Measurements from ENCODE around the gene PRR9. TPM values are rescaled to one million over a fixed set of nuclear protein-coding genes. Genes with fewer than 3 reads are reported as not detected.

PRR9 gene
- total RNA-seq, 1 experiment from 2014 or later: not detected

DNA sequence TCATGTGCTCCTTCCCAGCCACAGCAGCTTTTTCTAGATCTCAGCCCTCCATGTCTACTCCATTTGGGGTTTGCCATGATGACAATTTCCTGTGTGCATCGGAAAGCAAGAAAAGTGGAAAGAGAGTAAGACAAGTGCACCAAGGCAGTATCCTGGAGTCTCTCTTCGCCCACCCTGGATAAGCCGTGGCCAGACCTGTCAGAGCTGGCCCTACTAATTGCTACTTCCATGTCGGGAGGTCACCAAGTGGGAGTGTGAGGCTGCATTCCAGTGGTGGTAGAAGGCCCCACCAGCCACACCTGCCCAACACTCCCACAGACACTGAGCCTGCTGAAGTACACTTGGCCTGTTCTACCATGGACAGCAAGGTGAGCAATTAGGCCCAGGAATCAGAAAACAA lies 28.1 kb downstream of the PRR9 start:
- H3F3A ChIP-seq (ENCODE audit: insufficient read depth, low read depth): no peaks in the 10 kb centered on the region
- no peaks in the 10 kb centered on the region for H3K4me1 ChIP-seq (replicated peaks; ENCODE audit: insufficient read depth)
- H2AFZ ChIP-seq: no peak overlapping the region
- CTCF ChIA-PET: no interaction called here
- no peaks in the 10 kb centered on the region for H3K36me3 ChIP-seq (ENCODE audit: low read depth)
- no peak for TF ChIP-seq EZH2 (IDR thresholded peaks at IDR 0.05; ENCODE audit: low read depth)
- TF ChIP-seq, protein P1, sequence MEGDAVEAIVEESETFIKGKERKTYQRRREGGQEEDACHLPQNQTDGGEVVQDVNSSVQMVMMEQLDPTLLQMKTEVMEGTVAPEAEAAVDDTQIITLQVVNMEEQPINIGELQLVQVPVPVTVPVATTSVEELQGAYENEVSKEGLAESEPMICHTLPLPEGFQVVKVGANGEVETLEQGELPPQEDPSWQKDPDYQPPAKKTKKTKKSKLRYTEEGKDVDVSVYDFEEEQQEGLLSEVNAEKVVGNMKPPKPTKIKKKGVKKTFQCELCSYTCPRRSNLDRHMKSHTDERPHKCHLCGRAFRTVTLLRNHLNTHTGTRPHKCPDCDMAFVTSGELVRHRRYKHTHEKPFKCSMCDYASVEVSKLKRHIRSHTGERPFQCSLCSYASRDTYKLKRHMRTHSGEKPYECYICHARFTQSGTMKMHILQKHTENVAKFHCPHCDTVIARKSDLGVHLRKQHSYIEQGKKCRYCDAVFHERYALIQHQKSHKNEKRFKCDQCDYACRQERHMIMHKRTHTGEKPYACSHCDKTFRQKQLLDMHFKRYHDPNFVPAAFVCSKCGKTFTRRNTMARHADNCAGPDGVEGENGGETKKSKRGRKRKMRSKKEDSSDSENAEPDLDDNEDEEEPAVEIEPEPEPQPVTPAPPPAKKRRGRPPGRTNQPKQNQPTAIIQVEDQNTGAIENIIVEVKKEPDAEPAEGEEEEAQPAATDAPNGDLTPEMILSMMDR (conservative IDR thresholded peaks at IDR 0.05): no peak
- no peak for DNase-seq
- H3K9me2 ChIP-seq (ENCODE audit: insufficient read depth): no peaks in the 10 kb centered on the region
- no peaks in the 10 kb centered on the region for H3K79me2 ChIP-seq (ENCODE audit: low read depth)
- no TSS peak for BruUV-seq (replicated peaks)
- no peaks in the 10 kb centered on the region for H4K20me1 ChIP-seq (ENCODE audit: insufficient read depth)
- H3K27me3 ChIP-seq (ENCODE audit: insufficient read depth, low read depth): peaks cover 27% of the 10 kb centered on the region
- intact Hi-C loops (cut with micrococcal nuclease; ENCODE audit: unreplicated experiment): no loop called here
- POLR2A ChIA-PET (ENCODE audit: unreplicated experiment): no interaction called here
- no peak overlapping the region for H3K4me2 ChIP-seq
- H3K9me3 ChIP-seq (ENCODE audit: insufficient read depth, low read depth): no peaks in the 10 kb centered on the region
- no peak overlapping the region for H3K4me3 ChIP-seq
- no peak overlapping the region for H3K27ac ChIP-seq

DNA sequence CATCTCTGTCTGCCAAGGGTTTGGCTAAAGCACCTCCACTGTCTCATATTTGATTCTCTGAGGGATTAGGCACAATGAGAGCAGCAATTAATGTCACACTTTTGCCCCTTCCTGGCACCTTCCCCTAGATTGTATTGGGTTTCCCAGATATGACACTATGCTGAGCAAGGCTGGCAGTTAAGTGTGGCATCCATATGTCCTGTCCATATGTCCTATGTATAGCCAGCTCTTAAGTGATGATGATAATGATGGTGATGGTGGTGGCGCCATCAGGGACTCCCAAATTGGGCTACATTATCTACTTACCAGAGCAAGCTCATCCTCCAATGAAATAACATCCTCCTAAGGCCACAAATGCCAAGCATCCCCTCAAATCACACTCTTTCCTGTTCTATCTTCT lies 28.6 kb downstream of the PRR9 start:
- POLR2A ChIA-PET (ENCODE audit: unreplicated experiment): interaction anchor here (0.8 kb wide), 1 partner anchor 585 kb away, joined by 8 read pairs; no protein-coding TSS in a partner anchor
- intact Hi-C loops (cut with micrococcal nuclease; ENCODE audit: unreplicated experiment): no loop called here
- H4K20me1 ChIP-seq (ENCODE audit: insufficient read depth): no peaks in the 10 kb centered on the region
- no TSS peak for BruUV-seq (replicated peaks)
- no peak overlapping the region for H3K27ac ChIP-seq
- no peaks in the 10 kb centered on the region for H3K79me2 ChIP-seq (ENCODE audit: low read depth)
- no peak overlapping the region for H2AFZ ChIP-seq
- H3K4me1 ChIP-seq (replicated peaks; ENCODE audit: insufficient read depth): no peaks in the 10 kb centered on the region
- TF ChIP-seq EZH2 (IDR thresholded peaks at IDR 0.05; ENCODE audit: low read depth): no peak
- no peaks in the 10 kb centered on the region for H3K36me3 ChIP-seq (ENCODE audit: low read depth)
- H3K4me2 ChIP-seq: no peak overlapping the region
- H3K27me3 ChIP-seq (ENCODE audit: insufficient read depth, low read depth): peaks cover 27% of the 10 kb centered on the region
- no peaks in the 10 kb centered on the region for H3K9me2 ChIP-seq (ENCODE audit: insufficient read depth)
- CTCF ChIA-PET: no interaction called here
- DNase-seq: no peak
- no peaks in the 10 kb centered on the region for H3F3A ChIP-seq (ENCODE audit: insufficient read depth, low read depth)
- H3K9me3 ChIP-seq (ENCODE audit: insufficient read depth, low read depth): no peaks in the 10 kb centered on the region
- no peak overlapping the region for H3K4me3 ChIP-seq

DNA sequence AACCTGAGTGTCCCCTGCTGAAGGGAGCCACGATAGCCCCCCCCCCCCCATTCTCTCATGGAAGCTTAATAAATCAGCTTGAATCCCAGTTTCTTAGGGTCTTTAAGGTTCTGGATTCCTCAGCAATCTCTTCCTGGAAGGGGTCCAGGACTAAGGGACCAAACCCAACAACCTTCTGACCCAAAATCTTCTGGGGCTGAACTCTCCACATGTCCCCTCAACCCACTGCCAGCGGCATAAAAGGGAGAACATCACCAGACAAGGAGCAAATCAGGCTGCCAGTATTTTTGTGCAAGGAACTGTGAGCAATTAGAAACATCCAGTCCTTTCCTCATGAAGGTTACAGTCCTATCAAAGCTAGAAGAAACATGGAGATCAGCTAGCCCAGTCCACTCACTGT lies 29.4 kb downstream of the PRR9 start:
- Histone ChIP-seq H3K9me2 (ENCODE audit: insufficient read depth) (no peaks in the 10 kb centered on the region), H4K20me1 (ENCODE audit: insufficient read depth) (no peaks in the 10 kb centered on the region), H3K36me3 (ENCODE audit: low read depth) (no peaks in the 10 kb centered on the region), H2AFZ (no peak overlapping the region), H3K27me3 (ENCODE audit: insufficient read depth, low read depth) (peaks cover 27% of the 10 kb centered on the region), H3K4me3 (no peak overlapping the region), H3F3A (ENCODE audit: insufficient read depth, low read depth) (no peaks in the 10 kb centered on the region), H3K27ac (no peak overlapping the region), H3K4me2 (no peak overlapping the region), H3K4me1 (replicated peaks; ENCODE audit: insufficient read depth) (no peaks in the 10 kb centered on the region), H3K9me3 (ENCODE audit: insufficient read depth, low read depth) (no peaks in the 10 kb centered on the region), H3K79me2 (ENCODE audit: low read depth) (no peaks in the 10 kb centered on the region)
- TF ChIP-seq, protein P1 (conservative IDR thresholded peaks at IDR 0.05): no peak
- POLR2A ChIA-PET (ENCODE audit: unreplicated experiment): interaction anchor here (0.8 kb wide), 1 partner anchor 586 kb away, joined by 8 read pairs; no protein-coding TSS in a partner anchor
- no peak for DNase-seq
- no TSS peak for BruUV-seq (replicated peaks)
- intact Hi-C loops (cut with micrococcal nuclease; ENCODE audit: unreplicated experiment): no loop called here
- CTCF ChIA-PET: no interaction called here

DNA sequence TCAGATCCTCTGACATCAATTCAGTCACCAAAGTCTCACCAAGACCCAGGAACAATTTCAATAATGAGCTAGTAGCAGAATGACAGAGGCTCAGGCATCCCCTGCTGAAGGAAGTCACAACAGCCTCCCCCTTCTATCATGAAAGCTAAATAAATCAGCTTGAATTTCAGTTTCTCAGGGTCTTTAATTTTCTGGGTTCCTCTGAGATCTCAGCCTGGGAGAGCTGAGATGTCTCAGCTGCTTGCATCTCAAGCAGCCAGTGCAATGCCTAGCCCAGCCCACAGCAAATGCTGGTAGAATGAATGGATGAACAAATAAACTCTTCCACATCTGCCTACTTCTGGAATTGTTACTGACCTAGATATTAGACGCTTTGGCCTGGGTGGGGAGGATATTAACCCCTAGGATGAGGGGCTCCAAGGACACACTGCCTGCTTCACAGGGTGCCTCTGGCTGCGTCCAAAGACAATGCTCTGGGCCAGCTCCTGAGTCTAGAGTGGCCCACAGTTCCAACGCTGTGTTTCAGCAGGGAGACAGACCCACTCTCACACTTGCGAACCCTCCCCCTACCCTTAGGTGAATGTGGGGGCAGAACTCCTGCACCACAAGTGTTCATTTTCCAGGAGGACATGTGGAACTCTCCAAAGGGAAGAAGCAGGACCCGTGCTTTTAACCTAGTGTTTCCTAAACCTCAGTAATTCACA lies 30.9 kb downstream of the PRR9 start:
- TF ChIP-seq, protein P1 (conservative IDR thresholded peaks at IDR 0.05): no peak
- TF ChIP-seq EZH2 (IDR thresholded peaks at IDR 0.05; ENCODE audit: low read depth): no peak
- no peaks in the 10 kb centered on the region for H3K9me3 ChIP-seq (ENCODE audit: insufficient read depth, low read depth)
- H3K9me2 ChIP-seq (ENCODE audit: insufficient read depth): no peaks in the 10 kb centered on the region
- H2AFZ ChIP-seq: no peak overlapping the region
- no peaks in the 10 kb centered on the region for H4K20me1 ChIP-seq (ENCODE audit: insufficient read depth)
- BruUV-seq (replicated peaks): no TSS peak
- no peaks in the 10 kb centered on the region for H3F3A ChIP-seq (ENCODE audit: insufficient read depth, low read depth)
- no peak overlapping the region for H3K27ac ChIP-seq
- intact Hi-C loops (cut with micrococcal nuclease; ENCODE audit: unreplicated experiment): no loop called here
- peaks cover 24% of the 10 kb centered on the region for H3K27me3 ChIP-seq (ENCODE audit: insufficient read depth, low read depth)
- no peaks in the 10 kb centered on the region for H3K4me1 ChIP-seq (replicated peaks; ENCODE audit: insufficient read depth)
- H3K4me3 ChIP-seq: no peak overlapping the region
- POLR2A ChIA-PET (ENCODE audit: unreplicated experiment): no interaction called here
- H3K4me2 ChIP-seq: no peak overlapping the region
- H3K79me2 ChIP-seq (ENCODE audit: low read depth): no peaks in the 10 kb centered on the region
- CTCF ChIA-PET: no interaction called here
- DNase-seq: no peak
- H3K36me3 ChIP-seq (ENCODE audit: low read depth): no peaks in the 10 kb centered on the region

All from PC-9 (cell line).